Transverse colon (tissue), 4 donors: Measurements from ENCODE around the gene MTHFD1L. TPM values are rescaled to one million over a fixed set of nuclear protein-coding genes. Genes with fewer than 3 reads are reported as not detected.

Experiments used
- DNase-seq: peaks from one replicate; pipeline ENCODE4 v3.0.0-alpha.2; 2019
- H3K27ac ChIP-seq, 4 donors: fragments of 200-600 bp; sonication (generic); 2 replicates each; pipeline ENCODE4 v1.5.1; 2016 to 2018; ENCODE audit warnings: inconsistent platforms in 4 of 4
- H3K27me3 ChIP-seq: fragments of 200-600 bp; sonication (generic); 2 replicates; pipeline ENCODE4 v1.5.1; 2017; ENCODE audit warnings: inconsistent platforms
- H3K36me3 ChIP-seq, 4 donors: fragments of 200-600 bp; sonication (generic); 2 replicates each; pipeline ENCODE4 v1.5.1; 2017 to 2019; ENCODE audit warnings: inconsistent platforms in 4 of 4
- H3K4me1 ChIP-seq, 4 donors: fragments of 200-600 bp; sonication (generic); 2 replicates each; pipeline ENCODE4 v1.5.1; 2017 to 2020; ENCODE audit warnings: inconsistent platforms in 4 of 4
- H3K4me3 ChIP-seq, 4 donors: fragments of 200-600 bp; sonication (generic); 1 replicate in 1 of 4; 2 replicates in 3 of 4; pipeline versions ENCODE4 v1.5.1 to v1.6.1; 2017 to 2019; ENCODE audit warnings: inconsistent platforms in 4 of 4
- H3K9me3 ChIP-seq, 2 donors: fragments of 200-600 bp; sonication (generic); 2 replicates each; pipeline ENCODE4 v1.5.1; 2017 to 2019; ENCODE audit warnings: inconsistent platforms in 2 of 2
- CTCF ChIP-seq, 5 experiments: fragments of 200-600 bp in 3 of 5; fragments of 450-650 bp in 2 of 5; sonication (generic) in 3 of 5; IDR thresholded peaks; 1 replicate in 2 of 5; 2 replicates in 3 of 5; pipeline ENCODE4 v1.5.1; 2016 to 2017; ENCODE audit warnings: antibody characterized with exemption in 5 of 5, inconsistent platforms in 3 of 5, mild to moderate bottlenecking in 2 of 5, moderate library complexity in 1 of 5
- EP300 ChIP-seq: sonication (generic); formaldehyde crosslinking; IDR thresholded peaks from one replicate; pipeline ENCODE4 v1.6.1; 2017; ENCODE audit warnings: antibody characterized with exemption, low read depth
- POLR2A ChIP-seq: fragments of 450-650 bp; IDR thresholded peaks from one replicate; pipeline ENCODE4 v1.6.1; 2016; ENCODE audit warnings: antibody characterized with exemption, mild to moderate bottlenecking, moderate library complexity
- POLR2AphosphoS5 ChIP-seq, 3 donors: sonication (generic); formaldehyde crosslinking; IDR thresholded peaks; one replicate each; pipeline ENCODE4 v1.6.1; 2016; ENCODE audit warnings: antibody characterized with exemption in 3 of 3
- WGBS, 2 donors: methylation state at CpG; one replicate each; pipeline ENCODE4 v1.1.5; 2018; ENCODE audit warnings: low coverage in 1 of 2; 5-methylcytosine and 5-hydroxymethylcytosine counted together
- in situ Hi-C, 4 donors: fragments of 200-750 bp; cut with MboI; loops; one replicate each; pipeline versions ENCODE4 v1.15.0 to v1.15.1; 2017; ENCODE audit warnings: low sequenced_read_pairs in 3 of 4, low pct_ligation_motif_present in 1 of 4, low pct_unique_long_range_greater_than_20kb in 1 of 4
- intact Hi-C: fragments of 100-400 bp; cut with DNase I; formaldehyde crosslinking; loops from one replicate; pipeline ENCODE4 v1.15.1; 2023; ENCODE audit warnings: low total_unique reads
- total RNA-seq, 4 donors: library from RNA; depleted of rRNA; stranded (reverse); fragments of >200 nt; gene quantifications; one replicate each; pipeline ENCODE4 v1.1.0, GENCODE V29; 2016

MTHFD1L gene
- total RNA-seq, 4 donors from 2014 or later = 0.82 to 10.1 (median 5.4) TPM

GRCh38 chr6:151103266-151103665 is 237.8 kb downstream of the MTHFD1L start:
- no peak overlapping the region for H3K27ac ChIP-seq
- intact Hi-C loops (no loop called here), in situ Hi-C loops (no loop called here)
- no peaks in the 10 kb centered on the region for H3K36me3 ChIP-seq
- no peak overlapping the region for H3K4me3 ChIP-seq
- no peaks in the 10 kb centered on the region for H3K9me3 ChIP-seq
- H3K27me3 ChIP-seq = no peaks in the 10 kb centered on the region
- WGBS, 2 donors = 90 to 96% methylated on average over 3 to 4 of the region's 4 CpGs
- TF ChIP-seq CTCF (IDR thresholded peaks at IDR 0.05) (no peak), POLR2AphosphoS5 (IDR thresholded peaks at IDR 0.05) (no peak), EP300 (no peak), POLR2A (no peak)
- DNase-seq = no peak
- no peaks in the 10 kb centered on the region for H3K4me1 ChIP-seq

GRCh38 chr6:151107897-151108427 is 242.5 kb downstream of the MTHFD1L start:
- no peak for DNase-seq
- TF ChIP-seq POLR2AphosphoS5 (IDR thresholded peaks at IDR 0.05) = no peak
- TF ChIP-seq POLR2A = no peak
- no peak for TF ChIP-seq CTCF (IDR thresholded peaks at IDR 0.05)
- no peak for TF ChIP-seq EP300
- no peak overlapping the region for H3K27ac ChIP-seq
- no peaks in the 10 kb centered on the region for H3K36me3 ChIP-seq
- intact Hi-C loops = no loop called here
- H3K9me3 ChIP-seq = no peaks in the 10 kb centered on the region
- H3K4me1 ChIP-seq = no peaks in the 10 kb centered on the region
- H3K27me3 ChIP-seq = no peaks in the 10 kb centered on the region
- in situ Hi-C loops = no loop called here
- H3K4me3 ChIP-seq = no peak overlapping the region
- WGBS, 2 donors = 78 to 89% methylated on average over 3 to 4 of the region's 4 CpGs

- no peaks in the 10 kb centered on the region for H3K27me3 ChIP-seq
- intact Hi-C loops (no loop called here), in situ Hi-C loops (no loop called here)
- no peaks in the 10 kb centered on the region for H3K36me3 ChIP-seq
- H3K27ac ChIP-seq = no peak overlapping the region
- no peaks in the 10 kb centered on the region for H3K9me3 ChIP-seq
- TF ChIP-seq POLR2AphosphoS5 (IDR thresholded peaks at IDR 0.05) (no peak), EP300 (no peak), POLR2A (no peak), CTCF (IDR thresholded peaks at IDR 0.05) (no peak)
- WGBS, 2 donors = 86 to 89% methylated on average over 3 to 6 of the region's 6 CpGs
- no peak for DNase-seq
- no peak overlapping the region for H3K4me3 ChIP-seq
- no peaks in the 10 kb centered on the region for H3K4me1 ChIP-seq
These were observed 243.0 kb downstream of the MTHFD1L start for GRCh38 chr6:151108548-151108947.

GRCh38 chr6:151109361-151109760 is 243.9 kb downstream of the MTHFD1L start:
- 71 to 90% methylated on average over 4 to 8 of the region's 8 CpGs for WGBS, 2 donors
- Histone ChIP-seq H3K9me3 (no peaks in the 10 kb centered on the region), H3K27me3 (no peaks in the 10 kb centered on the region), H3K36me3 (no peaks in the 10 kb centered on the region), H3K4me3 (no peak overlapping the region), H3K27ac (no peak overlapping the region), H3K4me1 (no peaks in the 10 kb centered on the region)
- no peak for DNase-seq
- intact Hi-C loops (no loop called here), in situ Hi-C loops (no loop called here)
- TF ChIP-seq POLR2AphosphoS5 (IDR thresholded peaks at IDR 0.05) (no peak), EP300 (no peak), POLR2A (no peak), CTCF (IDR thresholded peaks at IDR 0.05) (no peak)
